ENCODE data around the gene LSAMP. TPM values are rescaled to one million over a fixed set of nuclear protein-coding genes. Genes with fewer than 3 reads are reported as not detected.

The LSAMP gene
- polyA plus RNA-seq, 1 of the 3 experiments (the other 2 are of a cell fraction) = 6.6 TPM

DNA sequence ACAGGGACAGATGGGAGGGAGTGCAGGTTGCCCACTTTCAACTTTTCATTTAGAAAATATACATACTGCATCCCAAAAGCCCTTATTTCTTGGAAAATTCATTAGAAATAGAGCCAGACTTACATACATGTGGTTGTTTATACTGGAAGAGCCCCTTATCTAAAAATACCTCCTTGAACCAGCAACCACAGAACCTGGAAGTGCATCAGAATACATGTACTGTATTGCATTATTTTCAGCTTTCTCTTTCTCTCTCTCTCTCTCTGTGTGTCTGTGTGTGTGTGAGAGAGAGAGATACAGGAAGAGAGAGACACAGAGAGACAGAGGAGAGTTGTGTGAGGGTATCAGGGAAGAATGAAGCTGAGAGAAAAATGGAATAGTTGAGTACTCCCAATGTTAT is 29.5 kb upstream of the LSAMP start (continued):
- no peak for TF ChIP-seq ELF1 (IDR thresholded peaks at IDR 0.05)
- no peak for TF ChIP-seq RAD21 (IDR thresholded peaks at IDR 0.05; ENCODE audit: low read length)

- TF ChIP-seq, protein P1, sequence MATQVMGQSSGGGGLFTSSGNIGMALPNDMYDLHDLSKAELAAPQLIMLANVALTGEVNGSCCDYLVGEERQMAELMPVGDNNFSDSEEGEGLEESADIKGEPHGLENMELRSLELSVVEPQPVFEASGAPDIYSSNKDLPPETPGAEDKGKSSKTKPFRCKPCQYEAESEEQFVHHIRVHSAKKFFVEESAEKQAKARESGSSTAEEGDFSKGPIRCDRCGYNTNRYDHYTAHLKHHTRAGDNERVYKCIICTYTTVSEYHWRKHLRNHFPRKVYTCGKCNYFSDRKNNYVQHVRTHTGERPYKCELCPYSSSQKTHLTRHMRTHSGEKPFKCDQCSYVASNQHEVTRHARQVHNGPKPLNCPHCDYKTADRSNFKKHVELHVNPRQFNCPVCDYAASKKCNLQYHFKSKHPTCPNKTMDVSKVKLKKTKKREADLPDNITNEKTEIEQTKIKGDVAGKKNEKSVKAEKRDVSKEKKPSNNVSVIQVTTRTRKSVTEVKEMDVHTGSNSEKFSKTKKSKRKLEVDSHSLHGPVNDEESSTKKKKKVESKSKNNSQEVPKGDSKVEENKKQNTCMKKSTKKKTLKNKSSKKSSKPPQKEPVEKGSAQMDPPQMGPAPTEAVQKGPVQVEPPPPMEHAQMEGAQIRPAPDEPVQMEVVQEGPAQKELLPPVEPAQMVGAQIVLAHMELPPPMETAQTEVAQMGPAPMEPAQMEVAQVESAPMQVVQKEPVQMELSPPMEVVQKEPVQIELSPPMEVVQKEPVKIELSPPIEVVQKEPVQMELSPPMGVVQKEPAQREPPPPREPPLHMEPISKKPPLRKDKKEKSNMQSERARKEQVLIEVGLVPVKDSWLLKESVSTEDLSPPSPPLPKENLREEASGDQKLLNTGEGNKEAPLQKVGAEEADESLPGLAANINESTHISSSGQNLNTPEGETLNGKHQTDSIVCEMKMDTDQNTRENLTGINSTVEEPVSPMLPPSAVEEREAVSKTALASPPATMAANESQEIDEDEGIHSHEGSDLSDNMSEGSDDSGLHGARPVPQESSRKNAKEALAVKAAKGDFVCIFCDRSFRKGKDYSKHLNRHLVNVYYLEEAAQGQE (IDR thresholded peaks at IDR 0.05; ENCODE audit: low read depth, low read length) = no peak
- TF ChIP-seq NFIC (IDR thresholded peaks at IDR 0.05; ENCODE audit: borderline replicate concordance) = no peak
- TF ChIP-seq TCF12 (IDR thresholded peaks at IDR 0.05) = peak; percentile 24
- 73% methylated on average over 2 of the region's 2 CpGs for WGBS (ENCODE audit: low lambda C conversion rate)
- no peaks in the 10 kb centered on the region for H3K9me2 ChIP-seq
- no peak overlapping the region for H3K4me3 ChIP-seq (ENCODE audit: low read depth in 2 of 2, low read length in 1 of 2)
- H3K4me1 ChIP-seq (ENCODE audit: control insufficient read depth in 1 of 2, insufficient read depth in 2 of 2, low read depth in 1 of 2, low read length in 1 of 2) = peaks cover 0 to 8% of the 10 kb centered on the region in 2 experiments; a peak in 2 of 4 replicates
- CTCF ChIA-PET = interaction anchor here (0.8 to 1.6 kb wide), 3 partner anchors 12 to 638 kb away, joined by 3 read pairs; no protein-coding TSS in a partner anchor
- H3K36me3 ChIP-seq (replicated peaks in 1 of 2; ENCODE audit: control insufficient read depth in 1 of 2, insufficient read depth in 2 of 2, low read length in 1 of 2) = no peaks in the 10 kb centered on the region
- no peaks in the 10 kb centered on the region for H3K9me3 ChIP-seq
- H4K20me1 ChIP-seq (ENCODE audit: insufficient read depth) = no peaks in the 10 kb centered on the region
- POLR2A ChIA-PET = no interaction called here
- no peak overlapping the region for H3K4me2 ChIP-seq
- peak overlapping the region; percentile 2 to 4; a peak in 3 of 4 replicates for H3K27ac ChIP-seq (ENCODE audit: low read depth in 2 of 2, low read length in 1 of 2)
- H3K79me2 ChIP-seq (ENCODE audit: insufficient read depth) = no peaks in the 10 kb centered on the region
- H3K9ac ChIP-seq = no peak overlapping the region
- no peaks in the 10 kb centered on the region for H3K27me3 ChIP-seq (ENCODE audit: insufficient read depth)
- no peak overlapping the region for H2AFZ ChIP-seq (ENCODE audit: low read depth)
- DNase-seq = no peak
- H3F3A ChIP-seq (replicated peaks; ENCODE audit: insufficient read depth) = peaks cover 13% of the 10 kb centered on the region
Measured at GRCh38 chr3:116474032-116474780, 28.9 kb upstream of the LSAMP start.

DNA sequence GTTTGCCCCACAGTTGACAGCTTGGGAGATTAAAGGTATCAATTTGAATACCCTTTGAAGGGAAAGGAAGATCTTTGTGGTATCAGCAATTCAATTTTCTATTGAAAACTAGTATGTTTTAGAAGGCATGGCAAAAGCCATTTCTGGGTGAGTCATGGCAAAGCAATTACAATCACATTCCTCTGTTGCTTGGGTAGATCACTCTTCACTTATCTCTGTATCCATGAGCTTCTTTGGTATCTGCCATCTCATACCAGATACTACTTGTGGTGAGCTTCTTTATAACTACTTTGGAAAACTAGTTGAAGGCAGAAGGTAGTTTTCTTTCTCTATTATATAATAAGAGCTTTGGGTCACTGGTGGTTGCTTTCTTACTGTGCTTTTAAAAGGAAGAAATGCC is 28.3 kb upstream of the LSAMP start:
- H3K4me3 ChIP-seq (ENCODE audit: low read depth in 2 of 2, low read length in 1 of 2) = no peak overlapping the region
- no peak overlapping the region; the same call in 1 of the 2 replicates for H2AFZ ChIP-seq (ENCODE audit: low read depth)
- H3K9me3 ChIP-seq = no peaks in the 10 kb centered on the region
- no peaks in the 10 kb centered on the region for H3K36me3 ChIP-seq (replicated peaks in 1 of 2; ENCODE audit: control insufficient read depth in 1 of 2, insufficient read depth in 2 of 2, low read length in 1 of 2)
- DNase-seq = no peak
- peaks cover 13% of the 10 kb centered on the region for H3F3A ChIP-seq (replicated peaks; ENCODE audit: insufficient read depth)
- no peak overlapping the region for H3K9ac ChIP-seq
- no peak overlapping the region for H3K4me2 ChIP-seq
- no peaks in the 10 kb centered on the region for H3K9me2 ChIP-seq
- H3K4me1 ChIP-seq (ENCODE audit: control insufficient read depth in 1 of 2, insufficient read depth in 2 of 2, low read depth in 1 of 2, low read length in 1 of 2) = peaks cover 0 to 8% of the 10 kb centered on the region in 2 experiments; a peak in 2 of 4 replicates
- peak overlapping the region; percentile 2 to 4; a peak in 2 of 4 replicates for H3K27ac ChIP-seq (ENCODE audit: low read depth in 2 of 2, low read length in 1 of 2)
- H3K27me3 ChIP-seq (ENCODE audit: insufficient read depth) = no peaks in the 10 kb centered on the region
- ChIA-PET POLR2A (no interaction called here), CTCF (interaction anchor here (0.8 to 0.9 kb wide), 2 partner anchors 12 to 637 kb away, joined by 3 read pairs; no protein-coding TSS in a partner anchor)
- no peaks in the 10 kb centered on the region for H3K79me2 ChIP-seq (ENCODE audit: insufficient read depth)
- no peaks in the 10 kb centered on the region for H4K20me1 ChIP-seq (ENCODE audit: insufficient read depth)
- no peak for TF ChIP-seq NFIC (IDR thresholded peaks at IDR 0.05; ENCODE audit: borderline replicate concordance)
- TF ChIP-seq RXRA (IDR thresholded peaks at IDR 0.05; ENCODE audit: borderline replicate concordance, low read depth) = no peak
- TF ChIP-seq POLR2AphosphoS5 (IDR thresholded peaks at IDR 0.05; ENCODE audit: low read depth, low read length) = no peak
- TF ChIP-seq, protein P2, sequence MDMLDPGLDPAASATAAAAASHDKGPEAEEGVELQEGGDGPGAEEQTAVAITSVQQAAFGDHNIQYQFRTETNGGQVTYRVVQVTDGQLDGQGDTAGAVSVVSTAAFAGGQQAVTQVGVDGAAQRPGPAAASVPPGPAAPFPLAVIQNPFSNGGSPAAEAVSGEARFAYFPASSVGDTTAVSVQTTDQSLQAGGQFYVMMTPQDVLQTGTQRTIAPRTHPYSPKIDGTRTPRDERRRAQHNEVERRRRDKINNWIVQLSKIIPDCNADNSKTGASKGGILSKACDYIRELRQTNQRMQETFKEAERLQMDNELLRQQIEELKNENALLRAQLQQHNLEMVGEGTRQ (IDR thresholded peaks at IDR 0.05; ENCODE audit: borderline replicate concordance, low read depth, low read length) = no peak
- TF ChIP-seq SIN3A (IDR thresholded peaks at IDR 0.05; ENCODE audit: borderline replicate concordance, low read depth, low read length) = no peak
- TF ChIP-seq RAD21 (IDR thresholded peaks at IDR 0.05; ENCODE audit: low read length) = no peak
- no peak for TF ChIP-seq MXI1 (IDR thresholded peaks at IDR 0.05; ENCODE audit: low read depth, low read length)
- no peak for TF ChIP-seq YY1 (IDR thresholded peaks at IDR 0.05; ENCODE audit: low read depth)
- TF ChIP-seq ELF1 (IDR thresholded peaks at IDR 0.05) = no peak
- TF ChIP-seq RCOR1 (IDR thresholded peaks at IDR 0.05; ENCODE audit: low read length) = no peak
- TF ChIP-seq FOSL2 (IDR thresholded peaks at IDR 0.05; ENCODE audit: borderline replicate concordance, low read depth) = peak; percentile 71; the same call in 1 of the 2 replicates
- peak; percentile 75 for TF ChIP-seq JUND (IDR thresholded peaks at IDR 0.05)
- peak; percentile 54; the same call in 1 of the 2 replicates for TF ChIP-seq TEAD4 (IDR thresholded peaks at IDR 0.05; ENCODE audit: borderline replicate concordance, insufficient read depth)
- no peak for TF ChIP-seq USF1 (IDR thresholded peaks at IDR 0.05; ENCODE audit: borderline replicate concordance, low read depth)
- TF ChIP-seq TAF1 (IDR thresholded peaks at IDR 0.05; ENCODE audit: borderline replicate concordance, low read depth, low read length) = no peak
- TF ChIP-seq FOXJ3 (CRISPR knock-in tag; IDR thresholded peaks at IDR 0.05) = no peak
- TF ChIP-seq NRF1 (IDR thresholded peaks at IDR 0.05; ENCODE audit: low read depth, low read length) = no peak
- TF ChIP-seq EP300 (IDR thresholded peaks at IDR 0.05; ENCODE audit: borderline replicate concordance in 1 of 2, low read depth in 1 of 2, low read length in 1 of 2) = peak in 1 of 2 experiments; percentile 67; a peak in 1 of 4 replicates

Measured in SK-N-SH (cell line).